B cell (primary cell): Measurements from ENCODE around the gene ASPG. TPM values are rescaled to one million over a fixed set of nuclear protein-coding genes. Genes with fewer than 3 reads are reported as not detected.
A peak's percentile ranks its signal among the peaks of the same experiment; 100 is the strongest.

Experiments
- ATAC-seq: fragments of 200-7000 bp; cut with Tn5 transposase; one replicate; pipeline ENCODE4 v1.10.0; 2021; ENCODE audit warnings: low read depth, mild to moderate bottlenecking, moderate number of reproducible peaks, moderate library complexity
- CTCF ChIA-PET: fragments of 350-600 bp; sonication (Branson Sonifier 250); formaldehyde crosslinking; loops from one replicate; lab custom pipeline; 2021; ENCODE audit warnings: antibody characterized with exemption, inconsistent platforms; lab: Charles Lee
- POLR2A ChIA-PET: fragments of 350-600 bp; sonication (Branson Sonifier 250); formaldehyde crosslinking; loops from one replicate; lab custom pipeline; 2021; ENCODE audit warnings: antibody characterized with exemption; lab: Charles Lee
- DNase-seq: peaks from one replicate; pipeline ENCODE4 v3.0.0; 2013
- H2AFZ ChIP-seq: 2 replicates; pipeline ENCODE4 v1.6.1; 2012; ENCODE audit warnings: mild to moderate bottlenecking, low read depth, low read length; ENCODE audit not compliant: insufficient read depth, poor library complexity, severe bottlenecking
- H3K27ac ChIP-seq, 2 donors: 1 replicate in 1 of 2; 2 replicates in 1 of 2; pipeline ENCODE4 v1.5.1; 2012 to 2013; ENCODE audit warnings: low read length in 2 of 2, mild to moderate bottlenecking in 2 of 2, moderate library complexity in 1 of 2
- H3K27me3 ChIP-seq, 4 experiments: fragments of 200-600 bp in 1 of 4; sonication (generic) in 1 of 4; replicated peaks in 1 of 4; 1 replicate in 2 of 4; 2 replicates in 2 of 4; pipeline versions ENCODE4 v1.6.1 to v1.7.0; 2013 to 2016; ENCODE audit warnings: low read length in 3 of 4, mild to moderate bottlenecking in 2 of 4, mixed read lengths in 1 of 4, moderate library complexity in 1 of 4; ENCODE audit not compliant: insufficient read depth in 4 of 4, control insufficient read depth in 3 of 4; ENCODE audit errors: control extremely low read depth in 1 of 4
- H3K36me3 ChIP-seq, 2 experiments: replicated peaks in 1 of 2; 1 replicate in 1 of 2; 2 replicates in 1 of 2; pipeline versions ENCODE4 v1.6.1 to v1.7.1; 2013; ENCODE audit warnings: low read length in 1 of 2; ENCODE audit not compliant: insufficient read depth in 2 of 2, control insufficient read depth in 1 of 2; ENCODE audit errors: control extremely low read depth in 1 of 2, extremely low read depth in 1 of 2
- H3K4me1 ChIP-seq, 2 donors: fragments of 200-600 bp in 1 of 2; sonication (generic) in 1 of 2; 1 replicate in 1 of 2; 2 replicates in 1 of 2; pipeline versions ENCODE4 v1.5.1 to v1.6.1; 2013 to 2017; ENCODE audit warnings: low read length in 2 of 2; ENCODE audit not compliant: control insufficient read depth in 2 of 2, insufficient read depth in 2 of 2
- H3K4me2 ChIP-seq: replicated peaks from 2 replicates; pipeline ENCODE3; 2012; ENCODE audit warnings: mild to moderate bottlenecking, low read depth, low read length; ENCODE audit not compliant: poor library complexity, severe bottlenecking
- H3K4me3 ChIP-seq, 5 experiments: fragments of 200-600 bp in 1 of 5; sonication (generic) in 1 of 5; 1 replicate in 3 of 5; 2 replicates in 2 of 5; pipeline versions ENCODE4 v1.5.1 to v1.7.0; 2011 to 2016; ENCODE audit warnings: low read length in 4 of 5, mild to moderate bottlenecking in 4 of 5, low read depth in 2 of 5, control low read depth in 1 of 5, moderate library complexity in 1 of 5; ENCODE audit not compliant: insufficient read depth in 1 of 5; ENCODE audit errors: control extremely low read depth in 1 of 5, extremely low read depth in 1 of 5
- H3K79me2 ChIP-seq: fragments of 200-600 bp; sonication (generic); one replicate; pipeline ENCODE4 v1.6.0; 2016; ENCODE audit warnings: low read length; ENCODE audit not compliant: control insufficient read depth, insufficient read depth
- H3K9ac ChIP-seq: fragments of 200-600 bp; sonication (generic); 2 replicates; pipeline ENCODE4 v1.6.1; 2017; ENCODE audit warnings: mild to moderate bottlenecking, low read length, moderate library complexity
- H3K9me3 ChIP-seq, 3 donors: one replicate each; pipeline versions ENCODE4 v1.6.1 to v1.7.1; 2013; ENCODE audit warnings: low read length in 2 of 3; ENCODE audit not compliant: control insufficient read depth in 2 of 3, insufficient read depth in 1 of 3; ENCODE audit errors: control extremely low read depth in 1 of 3
- H4K20me1 ChIP-seq: 2 replicates; pipeline ENCODE4 v1.6.0; 2012; ENCODE audit warnings: mild to moderate bottlenecking, low read length; ENCODE audit not compliant: insufficient read depth, control insufficient read depth, poor library complexity, severe bottlenecking
- H3K27ac Mint-ChIP-seq: one replicate; pipeline ENCODE4 v1.8.0; 2021; ENCODE audit warnings: mixed read lengths
- H3K27me3 Mint-ChIP-seq: one replicate; pipeline ENCODE4 v1.8.0; 2021; ENCODE audit warnings: mixed read lengths
- H3K4me1 Mint-ChIP-seq: one replicate; pipeline ENCODE4 v1.8.0; 2021; ENCODE audit warnings: mixed read lengths
- H3K4me3 Mint-ChIP-seq: one replicate; pipeline ENCODE4 v1.8.0; 2021; ENCODE audit warnings: mixed read lengths
- H3K9me3 Mint-ChIP-seq: one replicate; pipeline ENCODE4 v1.8.0; 2022; ENCODE audit warnings: mixed read lengths; ENCODE audit not compliant: insufficient read depth
- EZH2 ChIP-seq: IDR thresholded peaks from 2 replicates; pipeline ENCODE4 v1.6.1; 2012; ENCODE audit warnings: borderline replicate concordance, low read depth, mild to moderate bottlenecking, moderate library complexity, low read length; ENCODE audit not compliant: insufficient read depth, poor library complexity, severe bottlenecking
- WGBS: methylation state at CpG from one replicate; pipeline ENCODE4 v1.1.5; 2013; ENCODE audit warnings: missing lambda C conversion rate; ENCODE audit not compliant: insufficient coverage; 5-methylcytosine and 5-hydroxymethylcytosine counted together
- intact Hi-C: fragments of 100-400 bp; cut with micrococcal nuclease; formaldehyde crosslinking; loops from one replicate; pipeline ENCODE4 v1.10.0; 2022
- polyA plus RNA-seq: library from polyadenylated mRNA; depleted of rRNA; stranded (reverse); fragments of >200 nt; gene quantifications from 2 replicates; pipeline ENCODE4 v1.2.3, GENCODE V29; 2012
- total RNA-seq, 2 donors: library from RNA; stranded (reverse); fragments of 120-200 nt in 1 of 2; gene quantifications; 1 replicate in 1 of 2; 2 replicates in 1 of 2; pipeline versions ENCODE4 v1.2.3 to v1.2.4, GENCODE V29; 2013 to 2022
- TF ChIP-seq, protein P1 (sequence below): fragments of 200-600 bp; IDR thresholded peaks from one replicate; pipeline ENCODE4 v1.8.0; 2022; ENCODE audit warnings: antibody characterized with exemption, mild to moderate bottlenecking

The ASPG gene
- total and polyA plus RNA-seq, 2 donors (not counting 1 experiment from before 2014, with no cell fraction given): not detected

DNA sequence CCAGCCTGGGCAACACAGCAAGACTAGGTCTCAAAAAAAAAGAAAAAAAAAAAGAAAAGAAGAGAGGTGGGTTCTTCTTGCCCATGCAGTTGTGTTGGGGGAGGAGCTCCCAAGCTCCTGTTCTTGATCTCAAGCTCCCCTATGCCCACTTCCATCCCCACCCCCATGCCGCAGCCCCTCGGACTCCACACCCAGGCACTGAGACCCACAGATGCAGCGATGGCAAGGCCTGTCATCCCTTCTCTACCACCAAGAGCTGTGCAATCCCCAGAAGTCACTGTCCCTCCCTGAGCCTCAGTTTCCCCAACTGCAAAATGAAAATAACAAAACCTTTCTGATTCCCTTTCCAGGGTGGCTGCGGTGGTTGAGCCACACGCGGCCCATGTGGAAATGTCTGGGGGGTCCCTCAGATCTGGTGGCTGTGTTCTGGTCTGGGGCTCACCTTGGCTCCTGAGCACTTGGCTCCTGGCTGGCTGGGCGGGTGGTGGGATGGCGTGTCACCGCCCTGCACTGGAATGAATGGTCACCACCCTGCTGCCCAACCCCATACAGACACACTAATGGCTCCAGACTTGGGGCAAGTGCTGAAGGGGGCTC lies 30.3 kb downstream of the ASPG start:
- Histone ChIP-seq H2AFZ (no peak overlapping the region), H3K27ac (no peak overlapping the region), H3K9me3 (peaks cover 0 to 10% (median 0%) of the 10 kb centered on the region in 3 donors), H4K20me1 (no peaks in the 10 kb centered on the region), H3K9ac (no peak overlapping the region), H3K27me3 (peaks cover 0 to 20% (median 5%) of the 10 kb centered on the region in 4 experiments), H3K4me2 (peak overlapping the region; percentile 77), H3K4me3 (peak overlapping the region in 2 of 5 experiments; percentile 39 to 40), H3K4me1 (peaks cover 5% of the 10 kb centered on the region in 2 donors), H3K79me2 (no peaks in the 10 kb centered on the region), H3K36me3 (no peaks in the 10 kb centered on the region)
- H3K4me1 Mint-ChIP-seq: peaks cover 8% of the 10 kb centered on the region
- H3K4me3 Mint-ChIP-seq: peak overlapping the region; percentile 69
- CTCF ChIA-PET: no interaction called here
- H3K9me3 Mint-ChIP-seq: no peaks in the 10 kb centered on the region
- no peak for ATAC-seq
- POLR2A ChIA-PET: no interaction called here
- TF ChIP-seq EZH2: no peak
- TF ChIP-seq, protein P1, sequence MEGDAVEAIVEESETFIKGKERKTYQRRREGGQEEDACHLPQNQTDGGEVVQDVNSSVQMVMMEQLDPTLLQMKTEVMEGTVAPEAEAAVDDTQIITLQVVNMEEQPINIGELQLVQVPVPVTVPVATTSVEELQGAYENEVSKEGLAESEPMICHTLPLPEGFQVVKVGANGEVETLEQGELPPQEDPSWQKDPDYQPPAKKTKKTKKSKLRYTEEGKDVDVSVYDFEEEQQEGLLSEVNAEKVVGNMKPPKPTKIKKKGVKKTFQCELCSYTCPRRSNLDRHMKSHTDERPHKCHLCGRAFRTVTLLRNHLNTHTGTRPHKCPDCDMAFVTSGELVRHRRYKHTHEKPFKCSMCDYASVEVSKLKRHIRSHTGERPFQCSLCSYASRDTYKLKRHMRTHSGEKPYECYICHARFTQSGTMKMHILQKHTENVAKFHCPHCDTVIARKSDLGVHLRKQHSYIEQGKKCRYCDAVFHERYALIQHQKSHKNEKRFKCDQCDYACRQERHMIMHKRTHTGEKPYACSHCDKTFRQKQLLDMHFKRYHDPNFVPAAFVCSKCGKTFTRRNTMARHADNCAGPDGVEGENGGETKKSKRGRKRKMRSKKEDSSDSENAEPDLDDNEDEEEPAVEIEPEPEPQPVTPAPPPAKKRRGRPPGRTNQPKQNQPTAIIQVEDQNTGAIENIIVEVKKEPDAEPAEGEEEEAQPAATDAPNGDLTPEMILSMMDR: no peak
- peaks cover 33% of the 10 kb centered on the region for H3K27me3 Mint-ChIP-seq
- no peak overlapping the region for H3K27ac Mint-ChIP-seq
- DNase-seq: no peak
- intact Hi-C loops: no loop called here
- WGBS: 97% methylated on average over 5 of the region's 9 CpGs

DNA sequence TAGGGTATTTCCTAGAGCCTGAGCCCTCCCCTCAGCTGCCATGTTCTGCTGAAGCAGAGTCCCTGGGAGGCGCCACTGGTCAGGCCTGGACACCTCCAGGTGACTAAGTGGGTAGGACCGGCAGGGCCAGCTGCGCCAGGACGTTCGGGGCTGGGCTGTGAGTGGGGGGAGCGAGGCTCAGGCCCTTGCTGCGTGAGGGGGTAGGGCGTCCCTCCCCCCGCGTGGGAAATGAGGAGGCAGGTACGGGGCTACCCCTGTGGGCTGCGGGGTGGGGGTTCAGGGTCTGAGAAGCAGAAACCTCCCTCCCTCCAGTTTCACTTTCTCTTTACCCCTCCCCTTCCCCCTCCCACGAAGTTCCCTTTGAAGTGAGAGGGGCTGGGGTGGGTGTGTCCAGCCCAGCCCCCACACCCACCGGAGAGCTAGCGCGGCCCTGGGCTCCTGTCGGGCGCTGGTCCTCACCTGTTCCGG lies 30.8 kb downstream of the ASPG start:
- no peaks in the 10 kb centered on the region for H3K9me3 Mint-ChIP-seq
- TF ChIP-seq, protein P1: no peak
- TF ChIP-seq EZH2: no peak
- Histone ChIP-seq H3K9me3 (peaks cover 0 to 7% (median 0%) of the 10 kb centered on the region in 3 donors), H3K27me3 (peaks cover 0 to 20% (median 5%) of the 10 kb centered on the region in 4 experiments), H3K36me3 (no peaks in the 10 kb centered on the region), H4K20me1 (no peaks in the 10 kb centered on the region), H3K4me1 (peaks cover 5% of the 10 kb centered on the region in 2 donors), H3K79me2 (no peaks in the 10 kb centered on the region), H3K4me2 (peak overlapping the region; percentile 77), H3K9ac (peak overlapping the region; percentile 43), H3K4me3 (peak overlapping the region in 3 of 5 experiments; percentile 39 to 47 (median 40)), H3K27ac (no peak overlapping the region), H2AFZ (peak overlapping the region; percentile 28)
- POLR2A ChIA-PET: no interaction called here
- ATAC-seq (no peak), DNase-seq (no peak)
- peaks cover 8% of the 10 kb centered on the region for H3K4me1 Mint-ChIP-seq
- intact Hi-C loops: no loop called here
- CTCF ChIA-PET: no interaction called here
- H3K27me3 Mint-ChIP-seq: peaks cover 31% of the 10 kb centered on the region
- peak overlapping the region; percentile 69 for H3K4me3 Mint-ChIP-seq
- 15% methylated on average over 11 of the region's 19 CpGs for WGBS
- no peak overlapping the region for H3K27ac Mint-ChIP-seq
